GM21619 (cell line): ENCODE results near the gene LOXL3.

ENCODE experiments used
- ATAC-seq: cut with Tn5 transposase; IDR thresholded peaks from one replicate; pipeline ENCODE4 v1.9.1; 2021; ENCODE audit not compliant: unreplicated experiment

LOXL3 gene

GRCh38 chr2:74529357-74530238 is 24.1 kb downstream of the LOXL3 start, which contains the start of the genes AUP1 and HTRA2:
Gene AUP1, minus strand, starts transcription at chr2:74529706. Its CDS starts 77 bp downstream, at chr2:74529629.
Gene HTRA2, plus strand, starts transcription at chr2:74529933. Its CDS starts 74 bp downstream, at chr2:74530007.
- peak; percentile 73 for ATAC-seq

- ATAC-seq, result peak; percentile 2
Measured at GRCh38 chr2:74528600-74529356, 25.0 kb downstream of the LOXL3 start.

- no peak for ATAC-seq
Measured at GRCh38 chr2:74527741-74528140, 26.0 kb downstream of the LOXL3 start.

GRCh38 chr2:74526649-74527230 is 27.0 kb downstream of the LOXL3 start:
- ATAC-seq, result no peak

- no peak for ATAC-seq
Measured at GRCh38 chr2:74525717-74526648, 27.8 kb downstream of the LOXL3 start, which contains the start of gene DQX1. Gene DQX1, minus strand, starts transcription at chr2:74526231. Its CDS starts 502 bp downstream, at chr2:74525729.

GRCh38 chr2:74524955-74525716 is 28.6 kb downstream of the LOXL3 start:
- no peak for ATAC-seq

GRCh38 chr2:74524005-74524404 is 29.7 kb downstream of the LOXL3 start:
- no peak for ATAC-seq

- no peak for ATAC-seq
Measured at GRCh38 chr2:74522516-74522915, 31.2 kb downstream of the LOXL3 start.

GRCh38 chr2:74516650-74517049 is 37.1 kb downstream of the LOXL3 start:
- no peak for ATAC-seq

GRCh38 chr2:74515981-74516633 is 37.6 kb downstream of the LOXL3 start:
- ATAC-seq, result peak; percentile 60

GRCh38 chr2:74515271-74515980 is 38.3 kb downstream of the LOXL3 start:
- no peak for ATAC-seq

- no peak for ATAC-seq
Measured at GRCh38 chr2:74514368-74515270, 39.1 kb downstream of the LOXL3 start, which contains the start of gene TLX2. Gene TLX2, plus strand, starts transcription at chr2:74514450. Its CDS starts 357 bp downstream, at chr2:74514807.

- ATAC-seq, result no peak
Measured at GRCh38 chr2:74513605-74514367, 40.0 kb downstream of the LOXL3 start.

- no peak for ATAC-seq
Measured at GRCh38 chr2:74512744-74513604, 40.8 kb downstream of the LOXL3 start.

GRCh38 chr2:74511104-74511989 is 42.4 kb downstream of the LOXL3 start:
- ATAC-seq, result no peak
